Umbilical cord (tissue), 2 donors: Measurements from ENCODE around the gene LRP2. TPM values are rescaled to one million over a fixed set of nuclear protein-coding genes. Genes with fewer than 3 reads are reported as not detected.

Source experiments
- DNase-seq: peaks from one replicate; pipeline ENCODE4 v3.0.0-alpha.2; 2015; ENCODE audit warnings: low spot score
- total RNA-seq: library from RNA; depleted of rRNA; stranded (reverse); fragments of >200 nt; gene quantifications from one replicate; pipeline ENCODE4 v1.2.3, GENCODE V29; 2014; ENCODE audit warnings: low replicate concordance; ENCODE audit not compliant: insufficient read depth

The LRP2 gene
- total RNA-seq, 1 donor from 2014 or later = 0.72 TPM

- no peak for DNase-seq
These were observed 270.4 kb downstream of the LRP2 start for GRCh38 chr2:169091761-169092519.

- DNase-seq = no peak
These were observed 271.1 kb downstream of the LRP2 start for GRCh38 chr2:169091256-169091655.

GRCh38 chr2:169090133-169090820 is 272.1 kb downstream of the LRP2 start:
- no peak for DNase-seq

DNA sequence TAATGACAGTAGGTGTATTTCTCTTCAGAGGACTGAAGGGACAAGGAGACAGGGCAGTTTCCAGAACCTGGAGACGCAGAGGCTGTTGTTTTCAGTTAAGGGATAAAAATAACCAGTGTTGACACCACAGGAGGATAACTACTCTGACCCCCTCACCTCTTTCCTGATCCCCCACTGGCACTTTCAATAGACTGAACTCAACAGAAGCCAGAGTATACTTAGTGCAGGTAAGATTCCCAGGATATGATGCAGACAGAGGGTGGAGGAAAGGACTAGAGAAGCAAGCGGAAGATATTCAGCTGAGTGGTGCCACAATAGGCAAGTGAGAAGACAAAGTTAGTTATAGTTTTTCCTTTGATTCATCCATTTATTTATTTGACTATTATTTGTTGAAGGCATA is 273.2 kb downstream of the LRP2 start:
- no peak for DNase-seq

GRCh38 chr2:169087757-169088379 is 274.5 kb downstream of the LRP2 start:
- DNase-seq = no peak

GRCh38 chr2:169086893-169087467 is 275.4 kb downstream of the LRP2 start:
- DNase-seq = no peak

DNA sequence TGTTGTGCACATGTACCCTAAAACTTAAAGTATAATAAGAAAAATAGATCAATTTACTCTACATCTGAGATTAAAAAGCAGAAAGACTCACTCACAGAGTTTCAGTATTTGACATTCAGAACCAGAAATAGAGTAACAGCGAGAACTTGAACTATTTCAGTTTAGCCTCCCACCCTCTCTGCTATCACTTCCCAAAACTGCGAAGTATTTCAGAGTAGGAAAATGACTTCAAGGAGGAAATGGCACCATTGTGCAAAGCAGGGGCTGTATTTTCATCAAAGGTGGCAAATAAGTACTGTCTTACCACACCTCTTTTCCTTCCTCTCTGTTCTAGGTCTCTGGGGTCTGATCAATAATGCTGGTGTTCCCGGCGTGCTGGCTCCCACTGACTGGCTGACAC is 279.3 kb downstream of the LRP2 start:
- no peak for DNase-seq

DNA sequence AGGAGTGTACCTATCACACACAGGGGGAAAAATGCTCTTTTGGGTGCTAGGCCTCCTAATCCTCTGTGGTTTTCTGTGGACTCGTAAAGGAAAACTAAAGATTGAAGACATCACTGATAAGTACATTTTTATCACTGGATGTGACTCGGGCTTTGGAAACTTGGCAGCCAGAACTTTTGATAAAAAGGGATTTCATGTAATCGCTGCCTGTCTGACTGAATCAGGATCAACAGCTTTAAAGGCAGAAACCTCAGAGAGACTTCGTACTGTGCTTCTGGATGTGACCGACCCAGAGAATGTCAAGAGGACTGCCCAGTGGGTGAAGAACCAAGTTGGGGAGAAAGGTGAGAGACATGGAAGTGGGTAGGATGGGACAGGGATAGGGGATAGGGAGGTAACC is 280.8 kb downstream of the LRP2 start:
- DNase-seq = peak; percentile 95

DNA sequence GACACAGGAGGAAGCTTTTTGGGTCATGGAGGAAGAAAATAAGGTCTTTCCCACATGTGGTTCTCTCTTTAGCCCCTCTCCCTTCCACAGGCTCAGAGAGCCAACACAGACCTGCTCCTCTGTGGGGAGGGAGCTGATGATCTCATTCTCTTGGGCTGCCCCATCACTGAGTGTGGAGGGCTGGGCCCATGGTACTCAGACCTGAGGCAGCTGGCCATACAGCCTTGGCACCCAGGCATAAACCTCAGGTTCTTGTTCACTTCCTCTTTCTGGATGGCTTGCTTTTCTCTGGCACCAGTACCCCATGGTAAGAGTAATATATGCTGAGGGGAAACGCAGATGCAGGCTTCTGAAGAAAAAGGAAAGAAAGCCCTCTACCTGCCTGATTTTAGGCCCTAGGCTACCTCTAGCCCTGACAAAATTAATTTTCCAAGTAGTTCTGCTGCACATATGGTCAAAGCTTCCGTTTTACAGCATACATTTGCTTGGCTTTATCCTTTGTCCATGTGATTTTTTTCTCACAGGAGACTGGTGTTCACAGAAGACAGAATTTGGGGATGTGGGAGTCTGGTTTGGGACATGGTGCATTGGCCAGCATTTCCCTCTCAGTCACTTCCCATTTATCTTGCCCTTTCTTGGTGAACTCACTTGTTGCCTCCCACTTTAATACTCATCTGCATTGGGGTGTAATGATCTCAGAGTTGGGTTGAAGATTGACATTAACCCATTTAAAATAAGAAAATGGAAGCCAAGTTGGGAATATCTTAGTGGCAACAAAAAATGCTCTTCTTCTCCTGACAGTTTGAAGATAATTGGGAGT is 281.9 kb downstream of the LRP2 start:
- no peak for DNase-seq

- DNase-seq = no peak
These were observed 284.6 kb downstream of the LRP2 start for GRCh38 chr2:169077674-169078240.

Other genes starting within 250 kb of the LRP2 start
- gene BBS5, start 117.0 kb upstream of the LRP2 start, total RNA-seq = 13.7 TPM
- gene KLHL41, start 147.2 kb upstream of the LRP2 start, total RNA-seq = 0.72 TPM
- gene FASTKD1, start 211.3 kb upstream of the LRP2 start, total RNA-seq = 14.2 TPM
- 35.4 TPM for gene PPIG, start 221.8 kb upstream of the LRP2 start, total RNA-seq